Motor neuron (in vitro differentiated cells): Measurements from ENCODE around the gene KSR2. TPM values are rescaled to one million over a fixed set of nuclear protein-coding genes. Genes with fewer than 3 reads are reported as not detected.
A peak's percentile ranks its signal among the peaks of the same experiment; 100 is the strongest.

Source experiments
- ATAC-seq, 8 experiments: fragments of 200-7000 bp; cut with Tn5 transposase; replicated peaks in 6 of 8; 2 replicates each; pipeline ENCODE4 v1.8.0; 2021; ENCODE audit warnings: mild to moderate bottlenecking in 8 of 8, moderate library complexity in 8 of 8
- H3K27ac ChIP-seq, 2 donors: fragments of 250-450 bp; sonication (Bioruptor Pico); 2 replicates each; pipeline ENCODE4 v1.9.0; 2021; ENCODE audit warnings: antibody characterized with exemption in 2 of 2, mild to moderate bottlenecking in 2 of 2, moderate library complexity in 1 of 2
- H3K4me1 ChIP-seq, 2 donors: fragments of 250-450 bp; sonication (Bioruptor Pico); replicated peaks in 1 of 2; 2 replicates each; pipeline ENCODE4 v1.6.1; 2021; ENCODE audit warnings: antibody characterized with exemption in 2 of 2, mild to moderate bottlenecking in 2 of 2, moderate library complexity in 1 of 2
- H3K4me3 ChIP-seq, 5 donors: fragments of 250-450 bp; sonication (Bioruptor Pico); 2 replicates each; pipeline ENCODE4 v1.9.0; 2021; ENCODE audit warnings: antibody characterized with exemption in 5 of 5, mild to moderate bottlenecking in 5 of 5, moderate library complexity in 4 of 5
- whole genome bisulfite sequencing, 10 experiments: fragments of 450-650 bp; shearing (Covaris generic); methylation state at CpG; one replicate each; pipeline ENCODE4 v1.0.0; 2022; 5-methylcytosine and 5-hydroxymethylcytosine counted together
- in situ Hi-C, 9 experiments: fragments of 400-800 bp; cut with MboI; loops; one replicate each; pipeline ENCODE4 v1.15.0; 2021; ENCODE audit warnings: low sequenced_read_pairs in 9 of 9, low pct_unique_long_range_greater_than_20kb in 2 of 9; ENCODE audit not compliant: unreplicated experiment in 9 of 9
- total RNA-seq, 8 experiments: library from RNA; unstranded; fragments of 300-600 nt; gene quantifications; 2 replicates each; pipeline versions ENCODE4 v1.2.3 to v1.2.4, GENCODE V29; 2022

The KSR2 gene
- total RNA-seq, 8 experiments from 2014 or later: 0.09 to 2.3 (median 1.0) TPM

- no peaks in the 10 kb centered on the region for H3K4me1 ChIP-seq
- 13 to 100% (median 89%) methylated on average over 1 to 5 of the region's 5 CpGs; no CpG with 5 or more reads in 1 of the 10 experiments for WGBS, 10 experiments
- ATAC-seq: no peak
- no peak overlapping the region for H3K27ac ChIP-seq
- H3K4me3 ChIP-seq: no peak overlapping the region
- in situ Hi-C loops: no loop called here
Observed at GRCh38 chr12:117699575-117699974, 269.2 kb downstream of the KSR2 start.

GRCh38 chr12:117699118-117699517 is 269.7 kb downstream of the KSR2 start:
- WGBS, 10 experiments: 50 to 100% (median 86%) methylated on average over 1 of the region's 1 CpG; no CpG with 5 or more reads in 3 of the 10 experiments
- in situ Hi-C loops: no loop called here
- Histone ChIP-seq H3K4me1 (no peaks in the 10 kb centered on the region), H3K27ac (no peak overlapping the region), H3K4me3 (no peak overlapping the region)
- no peak for ATAC-seq

GRCh38 chr12:117695956-117696355 is 272.8 kb downstream of the KSR2 start:
- no peak for ATAC-seq
- in situ Hi-C loops: no loop called here
- WGBS, 10 experiments: 50 to 100% (median 80%) methylated on average over 1 to 5 of the region's 6 CpGs; no CpG with 5 or more reads in 3 of the 10 experiments

GRCh38 chr12:117692512-117692911 is 276.3 kb downstream of the KSR2 start:
- H3K4me3 ChIP-seq: no peak overlapping the region
- ATAC-seq: no peak
- 30 to 80% (median 63%) methylated on average over 1 of the region's 2 CpGs; no CpG with 5 or more reads in 6 of the 10 experiments for WGBS, 10 experiments
- H3K27ac ChIP-seq: no peak overlapping the region
- in situ Hi-C loops: no loop called here
- peaks cover 0 to 3% of the 10 kb centered on the region in 2 donors for H3K4me1 ChIP-seq

More at GRCh38 chr12:117695956-117696355, 272.8 kb downstream of the KSR2 start:
- Histone ChIP-seq H3K4me1 (no peaks in the 10 kb centered on the region), H3K4me3 (no peak overlapping the region), H3K27ac (no peak overlapping the region)

- ATAC-seq: no peak
- Histone ChIP-seq H3K4me3 (no peak overlapping the region), H3K4me1 (peaks cover 16 to 23% of the 10 kb centered on the region in 2 donors), H3K27ac (no peak overlapping the region)
- WGBS, 10 experiments: 11 to 80% (median 41%) methylated on average over 1 of the region's 1 CpG; no CpG with 5 or more reads in 2 of the 10 experiments
- in situ Hi-C loops: no loop called here
Observed at GRCh38 chr12:117689857-117690256, 278.9 kb downstream of the KSR2 start.

GRCh38 chr12:117688446-117688845 is 280.3 kb downstream of the KSR2 start:
- WGBS, 10 experiments: 29 to 96% (median 78%) methylated on average over 1 to 4 of the region's 5 CpGs
- H3K4me1 ChIP-seq: peaks cover 17 to 23% of the 10 kb centered on the region in 2 donors
- H3K27ac ChIP-seq: no peak overlapping the region
- ATAC-seq: no peak
- in situ Hi-C loops: no loop called here
- H3K4me3 ChIP-seq: no peak overlapping the region

- in situ Hi-C loops: no loop called here
- Histone ChIP-seq H3K27ac (no peak overlapping the region), H3K4me3 (no peak overlapping the region), H3K4me1 (peaks cover 17 to 23% of the 10 kb centered on the region in 2 donors)
- ATAC-seq: peak in 6 of 8 experiments; percentile 13 to 74 (median 42)
- WGBS, 10 experiments: 0 to 71% (median 33%) methylated on average over 1 to 7 of the region's 8 CpGs; no CpG with 5 or more reads in 2 of the 10 experiments
Observed at GRCh38 chr12:117686911-117687377, 281.8 kb downstream of the KSR2 start.

GRCh38 chr12:117686210-117686609 is 282.6 kb downstream of the KSR2 start:
- 56 to 100% (median 100%) methylated on average over 1 of the region's 1 CpG; no CpG with 5 or more reads in 7 of the 10 experiments for WGBS, 10 experiments
- Histone ChIP-seq H3K4me3 (no peak overlapping the region), H3K27ac (no peak overlapping the region), H3K4me1 (peaks cover 17 to 23% of the 10 kb centered on the region in 2 donors)
- ATAC-seq: no peak
- in situ Hi-C loops: no loop called here

- in situ Hi-C loops: no loop called here
- peak; percentile 52 to 92 (median 89) for ATAC-seq
- H3K4me3 ChIP-seq: no peak overlapping the region
- 6 to 70% (median 36%) methylated on average over 2 to 13 of the region's 13 CpGs for WGBS, 10 experiments
- H3K27ac ChIP-seq: peak overlapping the region in 1 of 2 donors; percentile 30
- H3K4me1 ChIP-seq: peaks cover 23 to 26% of the 10 kb centered on the region in 2 donors
Observed at GRCh38 chr12:117685110-117685926, 283.5 kb downstream of the KSR2 start.

GRCh38 chr12:117684471-117684870 is 284.3 kb downstream of the KSR2 start:
- Histone ChIP-seq H3K27ac (no peak overlapping the region), H3K4me1 (peaks cover 28 to 31% of the 10 kb centered on the region in 2 donors), H3K4me3 (no peak overlapping the region)
- in situ Hi-C loops: no loop called here
- WGBS, 10 experiments: 50 to 100% (median 79%) methylated on average over 1 to 6 of the region's 6 CpGs; no CpG with 5 or more reads in 2 of the 10 experiments
- ATAC-seq: no peak

- peaks cover 10 to 19% of the 10 kb centered on the region in 2 donors for H3K4me1 ChIP-seq
- WGBS, 10 experiments: 0 to 66% (median 38%) methylated on average over 1 to 3 of the region's 3 CpGs; no CpG with 5 or more reads in 1 of the 10 experiments
- no peak overlapping the region for H3K4me3 ChIP-seq
- in situ Hi-C loops: no loop called here
- H3K27ac ChIP-seq: no peak overlapping the region
- peak in 7 of 8 experiments; percentile 35 to 72 (median 60) for ATAC-seq
Observed at GRCh38 chr12:117680312-117680711, 288.5 kb downstream of the KSR2 start.

- Histone ChIP-seq H3K27ac (no peak overlapping the region), H3K4me3 (no peak overlapping the region), H3K4me1 (peaks cover 5 to 14% of the 10 kb centered on the region in 2 donors)
- ATAC-seq: no peak
- in situ Hi-C loops: no loop called here
Observed at GRCh38 chr12:117679776-117680175, 289.0 kb downstream of the KSR2 start.

- no peak for ATAC-seq
- WGBS, 10 experiments: 20 to 86% (median 63%) methylated on average over 1 of the region's 1 CpG; no CpG with 5 or more reads in 6 of the 10 experiments
Observed at GRCh38 chr12:117674763-117675162, 294.0 kb downstream of the KSR2 start.

More at GRCh38 chr12:117674763-117675162, 294.0 kb downstream of the KSR2 start:
- no peak overlapping the region for H3K27ac ChIP-seq
- no peak overlapping the region for H3K4me3 ChIP-seq
- in situ Hi-C loops: no loop called here
- peaks cover 0 to 2% of the 10 kb centered on the region in 2 donors for H3K4me1 ChIP-seq
